Lower leg skin (tissue), 3 donors: ENCODE results near the gene ABCA13.

Experiments
- POLR2A ChIP-seq, 2 donors: fragments of 450-650 bp; IDR thresholded peaks; one replicate each; pipeline ENCODE4 v1.6.1; 2016 to 2017; ENCODE audit warnings: antibody characterized with exemption in 2 of 2, mild to moderate bottlenecking in 1 of 2, moderate library complexity in 1 of 2
- TF ChIP-seq, protein P1 (sequence below), 3 donors: fragments of 450-650 bp; IDR thresholded peaks; one replicate each; pipeline ENCODE4 v1.5.1; 2016; ENCODE audit warnings: antibody characterized with exemption in 3 of 3, mild to moderate bottlenecking in 3 of 3, moderate library complexity in 2 of 3

DNA sequence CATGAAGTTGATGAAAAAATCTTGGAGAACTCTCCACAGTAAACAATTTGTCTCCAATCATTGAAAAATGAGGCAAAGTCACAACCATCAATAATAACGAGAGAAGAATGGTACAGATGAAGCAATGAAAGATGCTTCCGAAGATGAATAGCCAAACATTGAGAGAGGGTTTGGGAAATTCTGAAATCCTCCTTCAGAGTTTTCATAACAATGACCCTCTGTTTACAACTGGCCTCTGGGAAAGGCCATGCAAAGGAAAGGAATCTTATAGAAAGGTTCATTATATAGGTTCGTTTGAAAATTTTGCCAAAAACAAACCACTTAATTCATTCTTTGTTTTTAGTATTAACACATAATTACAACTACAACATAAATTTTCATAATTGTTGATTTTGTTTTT, 166.5 kb downstream of the ABCA13 start:
- TF ChIP-seq, protein P1, sequence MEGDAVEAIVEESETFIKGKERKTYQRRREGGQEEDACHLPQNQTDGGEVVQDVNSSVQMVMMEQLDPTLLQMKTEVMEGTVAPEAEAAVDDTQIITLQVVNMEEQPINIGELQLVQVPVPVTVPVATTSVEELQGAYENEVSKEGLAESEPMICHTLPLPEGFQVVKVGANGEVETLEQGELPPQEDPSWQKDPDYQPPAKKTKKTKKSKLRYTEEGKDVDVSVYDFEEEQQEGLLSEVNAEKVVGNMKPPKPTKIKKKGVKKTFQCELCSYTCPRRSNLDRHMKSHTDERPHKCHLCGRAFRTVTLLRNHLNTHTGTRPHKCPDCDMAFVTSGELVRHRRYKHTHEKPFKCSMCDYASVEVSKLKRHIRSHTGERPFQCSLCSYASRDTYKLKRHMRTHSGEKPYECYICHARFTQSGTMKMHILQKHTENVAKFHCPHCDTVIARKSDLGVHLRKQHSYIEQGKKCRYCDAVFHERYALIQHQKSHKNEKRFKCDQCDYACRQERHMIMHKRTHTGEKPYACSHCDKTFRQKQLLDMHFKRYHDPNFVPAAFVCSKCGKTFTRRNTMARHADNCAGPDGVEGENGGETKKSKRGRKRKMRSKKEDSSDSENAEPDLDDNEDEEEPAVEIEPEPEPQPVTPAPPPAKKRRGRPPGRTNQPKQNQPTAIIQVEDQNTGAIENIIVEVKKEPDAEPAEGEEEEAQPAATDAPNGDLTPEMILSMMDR (IDR thresholded peaks at IDR 0.05) = no peak
- no peak for TF ChIP-seq POLR2A (IDR thresholded peaks at IDR 0.05)
